Breast epithelium (tissue), 3 donors: ENCODE data around the gene WBP2NL.

Experiments
- CTCF ChIP-seq, 3 donors: fragments of 450-650 bp; IDR thresholded peaks; one replicate each; pipeline ENCODE4 v1.5.1; 2016 to 2017; ENCODE audit warnings: antibody characterized with exemption in 3 of 3, mild to moderate bottlenecking in 3 of 3, moderate library complexity in 3 of 3
- POLR2A ChIP-seq: fragments of 450-650 bp; IDR thresholded peaks from one replicate; pipeline ENCODE4 v1.6.1; 2016; ENCODE audit warnings: antibody characterized with exemption, mild to moderate bottlenecking, moderate library complexity
- POLR2AphosphoS5 ChIP-seq, 3 donors: sonication (generic); formaldehyde crosslinking; IDR thresholded peaks; one replicate each; pipeline ENCODE4 v1.6.1; 2017; ENCODE audit warnings: antibody characterized with exemption in 3 of 3

DNA sequence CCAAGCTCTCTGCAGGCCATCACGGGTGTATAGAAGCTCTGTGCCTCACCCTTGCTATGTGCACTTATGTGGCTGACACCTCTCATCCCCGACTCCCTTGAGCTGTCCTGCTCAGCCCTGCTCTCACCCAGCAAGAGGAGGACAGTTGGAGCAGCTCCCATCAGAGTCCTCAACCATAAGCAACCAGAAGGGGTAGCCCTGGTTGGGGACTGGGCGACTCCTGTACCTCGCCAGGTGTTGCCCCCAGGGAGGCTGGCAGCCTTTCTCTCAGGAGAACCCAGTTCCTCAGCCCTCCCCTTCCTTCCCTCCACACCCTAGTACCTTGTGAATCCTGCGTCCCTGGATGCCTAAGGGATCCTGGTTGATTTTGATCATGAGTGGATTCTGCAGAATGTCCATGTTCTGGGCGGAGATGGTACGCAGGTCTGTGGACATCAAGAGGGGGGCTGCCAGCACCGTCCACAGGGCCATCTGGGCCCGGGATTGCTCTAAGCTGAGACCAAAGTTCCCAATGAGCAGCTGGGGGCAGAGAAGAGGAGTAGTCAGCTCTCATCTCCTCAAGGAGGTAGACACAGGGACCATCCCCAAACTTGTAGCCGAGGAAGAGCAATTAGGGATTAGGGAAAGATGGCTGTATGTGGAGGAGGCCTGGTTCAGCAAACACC is 64.0 kb downstream of the WBP2NL start:
- no peak for TF ChIP-seq CTCF (IDR thresholded peaks at IDR 0.05)
- no peak for TF ChIP-seq POLR2AphosphoS5 (IDR thresholded peaks at IDR 0.05)
- no peak for TF ChIP-seq POLR2A
